Right renal cortex interstitium (tissue), 3 donors: ENCODE measurements around the gene CFAP20DC. TPM values are rescaled to one million over a fixed set of nuclear protein-coding genes. Genes with fewer than 3 reads are reported as not detected.
"Not testable (repeated sequence)": the region's sequence is repeated elsewhere in the genome, so short reads cannot be mapped to it uniquely, and the experiment has no call there.

Source experiments
- DNase-seq, 3 donors: peaks; one replicate each; pipeline ENCODE4 v3.0.0-alpha.2; 2013; ENCODE audit warnings: low read depth in 3 of 3, low spot score in 2 of 3
- polyA plus RNA-seq, 3 donors: library from polyadenylated mRNA; unstranded; fragments of 120-200 nt; gene quantifications; one replicate each; pipeline ENCODE4 v1.2.1, GENCODE V29; 2013; ENCODE audit not compliant: insufficient read length in 3 of 3

Gene CFAP20DC
- polyA plus RNA-seq, 3 donors = 4.2 to 5.0 (median 4.6) TPM

DNA sequence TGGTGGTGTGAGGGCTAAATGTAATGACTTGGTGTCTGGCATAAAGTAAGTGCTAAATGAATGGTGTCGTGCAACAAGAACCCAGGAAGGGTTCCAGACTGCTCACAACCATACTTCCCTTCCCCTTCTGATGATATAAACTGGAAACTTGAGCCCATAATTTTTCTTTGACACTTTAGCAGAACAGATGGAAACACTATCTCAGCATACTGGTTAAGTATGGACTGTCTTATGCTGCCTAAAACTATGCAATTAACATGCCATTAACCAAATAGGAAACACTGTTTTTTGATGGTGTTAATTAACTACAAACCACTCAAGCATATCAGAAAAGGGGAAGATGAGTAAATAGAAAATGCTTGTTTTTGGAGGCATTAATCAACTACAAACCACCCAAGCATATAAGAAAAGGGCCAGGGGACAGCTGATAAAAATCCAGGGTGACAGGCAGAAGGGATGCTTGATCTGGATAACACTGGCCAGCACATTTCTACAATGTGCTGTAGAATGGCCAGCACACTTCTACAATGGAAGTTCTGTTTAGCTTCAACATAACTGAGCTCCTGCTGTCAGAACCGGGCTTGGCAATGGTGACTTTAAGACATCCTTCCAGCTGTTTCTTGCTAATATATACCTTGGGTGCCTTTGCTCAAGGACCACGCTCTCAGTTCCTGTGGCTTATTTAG is 297.8 kb downstream of the CFAP20DC start:
- no peak for DNase-seq

GRCh38 chr3:58751235-58751634 is 298.6 kb downstream of the CFAP20DC start:
- no peak for DNase-seq

DNA sequence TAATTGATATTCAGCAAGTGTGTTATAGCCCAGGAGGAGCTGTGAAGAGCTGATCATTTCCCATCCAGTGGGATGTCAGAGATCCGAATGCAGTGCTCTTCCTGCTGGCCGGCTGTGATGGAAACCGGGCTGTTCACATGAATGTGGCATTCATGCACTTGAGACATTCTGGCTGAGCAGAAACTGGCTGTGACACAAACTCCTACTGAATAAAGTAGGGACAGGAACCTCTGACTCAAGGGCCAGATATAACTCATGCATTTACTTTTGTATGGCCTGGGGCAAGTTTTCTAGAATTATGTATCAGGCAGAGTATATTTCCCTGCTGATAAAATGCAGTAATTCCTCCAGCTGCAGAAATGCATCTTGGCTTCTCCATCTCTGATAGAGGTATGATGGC is 299.9 kb downstream of the CFAP20DC start:
- no peak for DNase-seq

DNA sequence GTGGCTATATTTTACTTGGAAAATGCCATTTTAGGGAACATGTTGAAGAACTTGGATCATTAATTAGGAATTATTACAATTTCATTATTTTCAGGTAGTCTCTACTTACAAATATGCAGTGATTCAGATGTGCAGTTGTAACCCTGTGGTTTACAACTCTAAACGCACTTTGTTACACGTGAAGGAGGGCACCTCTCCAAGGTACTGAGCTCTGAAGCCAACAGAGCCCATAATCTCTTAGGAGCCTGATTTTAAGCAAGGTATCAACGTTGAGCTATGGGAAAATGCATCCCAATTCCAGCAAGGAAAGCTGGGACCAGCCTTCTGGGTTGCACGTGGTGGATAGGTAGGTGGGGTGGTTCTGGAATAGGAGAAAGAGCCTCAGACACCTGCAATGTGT is 301.8 kb downstream of the CFAP20DC start:
- no peak for DNase-seq

GRCh38 chr3:58746758-58747157 is 303.1 kb downstream of the CFAP20DC start:
- no peak for DNase-seq

GRCh38 chr3:58743296-58743695 is 306.5 kb downstream of the CFAP20DC start:
- no peak for DNase-seq

DNA sequence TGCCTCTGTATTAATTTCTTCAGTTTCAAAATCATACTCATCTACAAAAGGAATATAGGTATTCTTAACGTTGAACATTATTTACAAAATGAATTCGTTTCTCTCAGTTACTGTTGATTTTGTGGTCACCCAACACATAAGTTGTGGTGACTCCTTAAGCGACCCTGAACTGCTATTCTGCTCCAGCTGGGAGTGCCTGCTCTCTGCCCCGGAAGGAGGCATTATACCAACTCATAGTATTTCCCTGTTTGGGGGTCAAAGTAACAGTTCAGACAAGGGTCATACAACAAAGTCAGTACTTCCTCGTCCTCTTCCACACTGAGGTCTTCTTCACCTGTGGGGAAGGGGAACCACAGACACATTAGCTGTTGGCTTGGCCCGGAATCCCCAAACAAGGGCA is 307.6 kb downstream of the CFAP20DC start:
- no peak for DNase-seq

- DNase-seq = no peak
Measured at GRCh38 chr3:58737644-58738043, 312.2 kb downstream of the CFAP20DC start.

DNA sequence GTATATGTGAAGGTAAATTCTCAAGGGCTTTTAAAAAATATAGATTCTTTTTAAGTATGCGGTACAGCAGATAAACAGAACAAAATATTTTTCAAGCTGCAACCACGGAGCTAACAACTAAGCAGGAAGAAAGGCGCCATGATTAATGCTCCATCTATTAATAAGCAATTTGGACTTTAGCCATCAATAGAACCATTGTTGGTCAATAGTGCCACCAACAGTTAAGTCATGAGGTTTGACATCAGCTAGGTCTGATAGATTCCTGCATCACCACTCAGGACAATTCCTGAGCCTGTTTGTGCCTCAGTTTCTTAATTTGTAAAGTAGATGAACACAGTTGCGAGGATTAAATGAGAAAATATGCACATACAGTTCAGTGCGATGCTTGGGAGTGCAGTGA is 318.2 kb downstream of the CFAP20DC start:
- DNase-seq = no peak

DNA sequence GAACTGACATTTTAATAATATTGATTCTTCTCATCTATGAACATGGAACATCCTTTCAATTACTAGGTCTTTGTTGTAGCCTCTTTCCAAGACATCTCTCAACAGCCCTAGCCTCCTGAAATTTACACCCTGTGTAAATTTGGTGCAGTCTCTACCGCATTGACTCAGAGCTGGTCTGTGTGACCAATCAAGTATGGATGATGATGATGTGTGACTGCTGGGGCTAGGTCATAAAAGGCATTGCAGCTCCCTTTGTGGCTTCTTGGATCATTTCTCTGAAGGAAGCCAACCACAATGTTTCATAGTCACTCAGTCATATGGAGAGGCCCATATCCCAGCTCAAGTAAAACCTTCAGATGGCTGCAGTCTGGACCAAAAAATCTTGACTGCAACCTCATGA is 321.1 kb downstream of the CFAP20DC start:
- DNase-seq = no peak

- no peak for DNase-seq
Measured at GRCh38 chr3:58725326-58725853, 324.4 kb downstream of the CFAP20DC start.

GRCh38 chr3:58724336-58724735 is 325.5 kb downstream of the CFAP20DC start:
- DNase-seq = no peak

GRCh38 chr3:58723173-58723572 is 326.7 kb downstream of the CFAP20DC start:
- no peak for DNase-seq

GRCh38 chr3:58722561-58722960 is 327.3 kb downstream of the CFAP20DC start:
- DNase-seq = peak in 2 of 3 donors; percentile 6

- DNase-seq = no peak
Measured at GRCh38 chr3:58720526-58720925, 329.3 kb downstream of the CFAP20DC start.

GRCh38 chr3:58719684-58720083 is 330.1 kb downstream of the CFAP20DC start:
- DNase-seq = no peak

DNA sequence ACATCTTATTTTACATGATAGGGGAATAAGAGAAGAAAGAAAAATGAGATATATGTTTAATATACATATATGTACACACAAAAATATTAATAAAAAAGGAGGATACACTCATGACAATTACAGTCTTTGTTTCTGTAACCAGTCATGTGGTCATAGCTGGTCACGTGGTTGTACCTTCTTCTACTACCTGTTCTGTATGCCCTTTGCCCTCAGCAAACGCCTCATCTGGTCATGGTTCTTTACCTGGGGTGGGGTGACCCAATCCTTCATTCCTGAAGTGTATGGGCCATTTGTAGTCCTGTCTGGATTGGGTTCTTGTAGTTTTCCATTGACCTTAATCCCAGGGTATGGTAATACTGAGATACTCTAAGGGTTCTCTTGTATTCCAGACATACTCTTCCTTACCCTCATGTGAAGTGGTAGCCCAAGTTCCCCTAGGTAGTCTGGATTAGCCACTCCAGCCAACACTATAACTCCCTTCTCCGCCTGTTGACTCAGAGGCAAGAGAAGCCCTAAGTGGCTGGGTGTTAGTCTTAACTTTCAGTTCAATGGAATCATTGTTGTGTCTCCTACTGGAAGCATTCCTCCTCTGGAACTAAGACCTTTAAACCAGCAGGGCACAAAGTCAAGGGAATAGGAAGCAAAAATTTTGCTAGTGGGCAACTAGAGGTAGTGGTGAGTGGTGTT is 336.0 kb downstream of the CFAP20DC start:
- no peak for DNase-seq

- no peak for DNase-seq
Measured at GRCh38 chr3:58711871-58712270, 338.0 kb downstream of the CFAP20DC start.

DNA sequence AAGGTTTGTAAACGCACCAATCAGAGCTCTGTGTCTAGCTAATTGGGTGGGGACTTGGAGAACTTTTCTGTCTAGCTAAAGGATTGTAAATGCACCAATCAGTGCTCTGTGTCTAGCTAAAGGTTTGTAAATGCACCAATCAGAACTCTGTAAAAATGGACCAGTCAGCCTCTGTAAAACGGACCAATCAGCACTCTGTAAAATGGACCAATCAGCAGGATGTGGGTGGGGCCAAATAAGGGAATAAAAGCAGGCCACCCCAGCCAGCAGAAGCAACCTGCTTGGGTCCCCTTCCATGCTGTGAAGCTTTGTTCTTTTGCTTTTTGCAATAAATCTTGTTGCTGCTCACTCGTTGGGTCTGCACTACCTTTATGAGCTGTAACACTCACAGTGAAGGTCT is 340.8 kb downstream of the CFAP20DC start:
- not testable (repeated sequence) for DNase-seq

- no peak for DNase-seq
Measured at GRCh38 chr3:58708116-58708791, 341.6 kb downstream of the CFAP20DC start.

DNA sequence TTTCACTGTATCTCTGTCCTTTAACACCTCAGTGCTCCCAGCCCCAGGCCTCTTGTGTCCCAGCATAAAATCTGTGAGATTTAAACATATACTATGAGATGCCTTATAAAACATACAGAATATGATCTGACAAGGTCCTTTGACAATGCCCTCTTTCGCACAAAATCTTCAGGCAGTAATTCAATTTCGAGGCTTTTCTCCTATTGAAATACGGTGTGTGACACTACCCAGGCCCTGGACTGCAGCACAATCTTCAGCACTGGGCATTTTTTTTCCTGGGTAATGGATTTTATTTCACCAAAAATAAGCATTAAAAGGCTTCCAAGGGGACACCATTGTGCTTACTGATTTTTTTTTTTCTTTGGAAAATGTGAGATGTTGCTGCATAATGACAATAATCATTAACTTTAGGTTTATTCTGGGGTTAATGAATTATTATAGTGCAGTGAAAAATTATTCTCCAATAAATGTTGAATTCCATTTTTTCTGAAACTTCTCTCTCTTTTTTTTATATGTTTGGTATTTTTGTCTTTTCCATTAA is 342.4 kb downstream of the CFAP20DC start:
- no peak for DNase-seq
